ENCODE results near the gene VEGFB. TPM values are rescaled to one million over a fixed set of nuclear protein-coding genes. Genes with fewer than 3 reads are reported as not detected.
A peak's percentile ranks its signal among the peaks of the same experiment; 100 is the strongest.

VEGFB gene
- total RNA-seq, 1 experiment from 2014 or later: 47.5 TPM

GRCh38 chr11:64232182-64232966 lies 2.0 kb upstream of the VEGFB start:
- Histone ChIP-seq H3K9ac (ENCODE audit: low read length) (peak overlapping the region; percentile 2; the same call in 1 of the 2 replicates), H3K36me3 (ENCODE audit: control insufficient read depth in 1 of 2, insufficient read depth in 2 of 2, low read length in 2 of 2) (0 out of 4 replicates have a peak, but pooled peaks cover 0 to 1% of the 10 kb centered on the region in 2 experiments), H2AFZ (ENCODE audit: low read depth, low read length, poor library complexity, severe bottlenecking) (no peak overlapping the region), H3K27me3 (ENCODE audit: insufficient read depth, low read length) (no peaks in the 10 kb centered on the region), H3K9me3 (ENCODE audit: control insufficient read depth in 1 of 2, insufficient read depth in 1 of 2, low read depth in 1 of 2, low read length in 2 of 2) (no peaks in the 10 kb centered on the region), H4K20me1 (ENCODE audit: insufficient read depth) (no peaks in the 10 kb centered on the region), H3K4me3 (replicated peaks in 1 of 2; ENCODE audit: low read depth in 1 of 2, low read length in 2 of 2) (no peak overlapping the region), H3K9me2 (ENCODE audit: insufficient read depth) (no peaks in the 10 kb centered on the region), H3K4me2 (ENCODE audit: low read length) (peak overlapping the region; percentile 85; the same call in 1 of the 2 replicates), H3K27ac (ENCODE audit: low read depth, low read length) (no peak overlapping the region; the same call in 1 of the 2 replicates), H3K79me2 (ENCODE audit: insufficient read depth, low read length) (peaks cover 11% of the 10 kb centered on the region), H3K4me1 (ENCODE audit: control insufficient read depth in 1 of 2, insufficient read depth in 2 of 2, low read length in 2 of 2) (peaks cover 27 to 64% of the 10 kb centered on the region in 2 experiments)
- no TSS peak for BruUV-seq (replicated peaks)
- TF ChIP-seq MAX (IDR thresholded peaks at IDR 0.05) (no peak), ZFX (IDR thresholded peaks at IDR 0.05) (no peak), CTCF (IDR thresholded peaks at IDR 0.05 in 2 of 3, conservative IDR thresholded peaks at IDR 0.05 in 1 of 3; ENCODE audit: borderline replicate concordance in 1 of 3, insufficient read depth in 1 of 3, low read depth in 2 of 3, low read length in 2 of 3) (no peak), EZH2 (IDR thresholded peaks at IDR 0.05) (no peak), RAD21 (IDR thresholded peaks at IDR 0.05; ENCODE audit: low read depth) (no peak), ZNF274 (IDR thresholded peaks at IDR 0.05; ENCODE audit: low read depth, low read length) (no peak), FOSL1 (IDR thresholded peaks at IDR 0.05; ENCODE audit: low read depth) (no peak), EZH2phosphoT487 (IDR thresholded peaks at IDR 0.05; ENCODE audit: borderline replicate concordance) (no peak), ELF1 (IDR thresholded peaks at IDR 0.05; ENCODE audit: borderline replicate concordance, low read depth) (no peak), SIN3A (IDR thresholded peaks at IDR 0.05; ENCODE audit: low read depth) (no peak), CBX3 (IDR thresholded peaks at IDR 0.05; ENCODE audit: low read depth) (no peak), ZBTB33 (IDR thresholded peaks at IDR 0.05; ENCODE audit: extremely low read depth, insufficient replicate concordance, low read length) (no peak), POLR2AphosphoS5 (IDR thresholded peaks at IDR 0.05; ENCODE audit: low read depth, low read length) (no peak; the same call in 1 of the 2 replicates), POLR2A (IDR thresholded peaks at IDR 0.05; ENCODE audit: borderline replicate concordance, extremely low read depth, insufficient read depth, insufficient read length) (no peak), ATF3 (IDR thresholded peaks at IDR 0.05) (no peak), SRF (IDR thresholded peaks at IDR 0.05; ENCODE audit: low read depth) (no peak)
- ChIA-PET RAD21 (ENCODE audit: low non-redundant PET in 1 of 2, low total read pairs in 2 of 2, uncharacterized antibody in 2 of 2, unreplicated experiment in 2 of 2) (interaction anchor here in 1 of 2 experiments (0.6 kb wide), 1 partner anchor 44 kb away, joined by 3 read pairs; no protein-coding TSS in a partner anchor), POLR2A (interaction anchor here (3.1 kb wide), 1 partner anchor 9 kb away, joined by 11 read pairs; the partner anchor contains the start of gene FKBP2), CTCF (interaction anchor here (0.8 to 1.5 kb wide), 2 partner anchors 72 to 85 kb away, joined by 3 read pairs; partner anchors contain the start of genes PRDX5 and TRMT112)
- ATAC-seq (no peak), DNase-seq (ENCODE audit: low read depth, low spot score) (no peak)
- intact Hi-C loops (cut with micrococcal nuclease): no loop called here
